ENCODE data around the gene CPB2.

GRCh38 chr13:46094478-46094877 lies 10.4 kb downstream of the CPB2 start:
- TF ChIP-seq CTCF (IDR thresholded peaks at IDR 0.05): no peak
- no peak for TF ChIP-seq POLR2A (IDR thresholded peaks at IDR 0.05)

All from lower leg skin (tissue), 3 donors.